ENCODE results near the gene R3HDM2.

The R3HDM2 gene

GRCh38 chr12:57216921-57217879 lies 213.6 kb downstream of the R3HDM2 start:
- in situ Hi-C loops (cut with MboI; ENCODE audit: low pct_unique_long_range_greater_than_20kb, low sequenced_read_pairs), result no loop called here
- DNase-seq, result no peak

GRCh38 chr12:57216014-57216911 lies 214.6 kb downstream of the R3HDM2 start, which contains the start of gene NXPH4:
Gene NXPH4, plus strand, starts transcription at chr12:57216794. Its CDS starts 176 bp downstream, at chr12:57216970.
- no peak for DNase-seq
- in situ Hi-C loops (cut with MboI; ENCODE audit: low pct_unique_long_range_greater_than_20kb, low sequenced_read_pairs), result no loop called here

GRCh38 chr12:57215668-57216013 lies 215.2 kb downstream of the R3HDM2 start:
- DNase-seq, result no peak
- in situ Hi-C loops (cut with MboI; ENCODE audit: low pct_unique_long_range_greater_than_20kb, low sequenced_read_pairs), result no loop called here

GRCh38 chr12:57215065-57215464 lies 215.8 kb downstream of the R3HDM2 start:
- no peak for DNase-seq
- in situ Hi-C loops (cut with MboI; ENCODE audit: low pct_unique_long_range_greater_than_20kb, low sequenced_read_pairs), result no loop called here

GRCh38 chr12:57214398-57214781 lies 216.5 kb downstream of the R3HDM2 start:
- in situ Hi-C loops (cut with MboI; ENCODE audit: low pct_unique_long_range_greater_than_20kb, low sequenced_read_pairs), result no loop called here
- DNase-seq, result peak; percentile 85

GRCh38 chr12:57213763-57214397 lies 217.0 kb downstream of the R3HDM2 start:
- DNase-seq, result no peak
- in situ Hi-C loops (cut with MboI; ENCODE audit: low pct_unique_long_range_greater_than_20kb, low sequenced_read_pairs), result no loop called here

- in situ Hi-C loops (cut with MboI; ENCODE audit: low pct_unique_long_range_greater_than_20kb, low sequenced_read_pairs), result no loop called here
- DNase-seq, result peak; percentile 92
These were observed 217.7 kb downstream of the R3HDM2 start for GRCh38 chr12:57213058-57213715.

GRCh38 chr12:57212701-57213057 lies 218.2 kb downstream of the R3HDM2 start:
- no peak for DNase-seq
- in situ Hi-C loops (cut with MboI; ENCODE audit: low pct_unique_long_range_greater_than_20kb, low sequenced_read_pairs), result no loop called here

- in situ Hi-C loops (cut with MboI; ENCODE audit: low pct_unique_long_range_greater_than_20kb, low sequenced_read_pairs), result no loop called here
- DNase-seq, result no peak
These were observed 218.8 kb downstream of the R3HDM2 start for GRCh38 chr12:57211791-57212700.

GRCh38 chr12:57210926-57211692 lies 219.7 kb downstream of the R3HDM2 start:
- DNase-seq, result no peak
- in situ Hi-C loops (cut with MboI; ENCODE audit: low pct_unique_long_range_greater_than_20kb, low sequenced_read_pairs), result no loop called here

- in situ Hi-C loops (cut with MboI; ENCODE audit: low pct_unique_long_range_greater_than_20kb, low sequenced_read_pairs), result no loop called here
- no peak for DNase-seq
These were observed 220.4 kb downstream of the R3HDM2 start for GRCh38 chr12:57210461-57210860.

GRCh38 chr12:57209916-57210315 lies 220.9 kb downstream of the R3HDM2 start:
- in situ Hi-C loops (cut with MboI; ENCODE audit: low pct_unique_long_range_greater_than_20kb, low sequenced_read_pairs), result no loop called here
- no peak for DNase-seq

GRCh38 chr12:57208631-57209282 lies 222.1 kb downstream of the R3HDM2 start:
- DNase-seq, result no peak
- in situ Hi-C loops (cut with MboI; ENCODE audit: low pct_unique_long_range_greater_than_20kb, low sequenced_read_pairs), result no loop called here

- in situ Hi-C loops (cut with MboI; ENCODE audit: low pct_unique_long_range_greater_than_20kb, low sequenced_read_pairs), result no loop called here
- DNase-seq, result no peak
These were observed 222.9 kb downstream of the R3HDM2 start for GRCh38 chr12:57207731-57208630.

- DNase-seq, result no peak
- in situ Hi-C loops (cut with MboI; ENCODE audit: low pct_unique_long_range_greater_than_20kb, low sequenced_read_pairs), result no loop called here
These were observed 224.9 kb downstream of the R3HDM2 start for GRCh38 chr12:57205931-57206330.

- in situ Hi-C loops (cut with MboI; ENCODE audit: low pct_unique_long_range_greater_than_20kb, low sequenced_read_pairs), result no loop called here
- no peak for DNase-seq
These were observed 225.7 kb downstream of the R3HDM2 start for GRCh38 chr12:57205186-57205585.
